IMR-90 (cell line): Measurements from ENCODE around the gene RBM28. TPM values are rescaled to one million over a fixed set of nuclear protein-coding genes. Genes with fewer than 3 reads are reported as not detected.

Source experiments
- ATAC-seq: fragments of 200-7000 bp; cut with Tn5 transposase; 2 replicates; pipeline ENCODE4 v1.9.1; 2020; ENCODE audit warnings: low read depth, mild to moderate bottlenecking, moderate library complexity
- BruUV-seq: library from RNA; stranded (reverse); fragments of 400-500 nt; replicated peaks from 2 replicates; lab custom pipeline; 2021; lab: Mats Ljungman, UMichigan
- CTCF ChIA-PET: fragments of 300-600 bp; formaldehyde crosslinking; extraction: SDS; loops from one replicate; lab custom pipeline; 2021; ENCODE audit warnings: antibody characterized with exemption; lab: Yijun Ruan, JAX
- POLR2A ChIA-PET: fragments of 300-600 bp; sonication (Branson Sonifier 250); formaldehyde crosslinking; loops from one replicate; lab custom pipeline; 2022; ENCODE audit warnings: antibody characterized with exemption; ENCODE audit not compliant: unreplicated experiment; lab: Charles Lee
- DNase-seq: peaks from one replicate; pipeline ENCODE4 v3.0.0; 2013
- H2AFZ ChIP-seq: replicated peaks from 2 replicates; pipeline ENCODE3; 2013; ENCODE audit warnings: low read length, mild to moderate bottlenecking; ENCODE audit not compliant: poor library complexity
- H2AK5ac ChIP-seq: 2 replicates; pipeline ENCODE4 v1.6.1; 2013; ENCODE audit warnings: low read depth, low read length, inconsistent platforms
- H2AK9ac ChIP-seq: replicated peaks from 2 replicates; pipeline ENCODE3; 2013; ENCODE audit warnings: mild to moderate bottlenecking, low read depth, low read length, moderate library complexity; ENCODE audit not compliant: poor library complexity
- H2BK120ac ChIP-seq: 2 replicates; pipeline ENCODE4 v1.6.1; 2013; ENCODE audit warnings: low read depth, low read length, inconsistent platforms
- H2BK15ac ChIP-seq: 3 replicates; pipeline ENCODE4 v1.6.1; 2013; ENCODE audit warnings: low read depth, low read length, inconsistent platforms
- H2BK20ac ChIP-seq: 2 replicates; pipeline ENCODE4 v1.6.1; 2013; ENCODE audit warnings: low read depth, mild to moderate bottlenecking, inconsistent platforms, low read length, moderate library complexity
- H2BK5ac ChIP-seq: 2 replicates; pipeline ENCODE4 v1.6.1; 2013; ENCODE audit warnings: mild to moderate bottlenecking, low read depth, low read length, inconsistent platforms; ENCODE audit not compliant: poor library complexity, severe bottlenecking
- H3K14ac ChIP-seq: replicated peaks from 2 replicates; pipeline ENCODE4 v1.6.1; 2013; ENCODE audit warnings: low read depth, low read length, inconsistent platforms
- H3K18ac ChIP-seq: 2 replicates; pipeline ENCODE4 v1.6.1; 2013; ENCODE audit warnings: low read depth, low read length, control low read depth
- H3K23ac ChIP-seq: 2 replicates; pipeline ENCODE4 v1.6.1; 2013; ENCODE audit warnings: low read depth, low read length, inconsistent platforms
- H3K27ac ChIP-seq: 2 replicates; pipeline ENCODE4 v1.5.1; 2013; ENCODE audit warnings: mild to moderate bottlenecking, control low read depth, low read length; ENCODE audit not compliant: insufficient read depth
- H3K27me3 ChIP-seq: 2 replicates; pipeline ENCODE4 v1.6.1; 2013; ENCODE audit warnings: low read length; ENCODE audit not compliant: control insufficient read depth, insufficient read depth
- H3K36me3 ChIP-seq: 2 replicates; pipeline ENCODE4 v1.6.1; 2013; ENCODE audit warnings: low read length, mixed read lengths; ENCODE audit not compliant: control insufficient read depth, insufficient read depth
- H3K4ac ChIP-seq: 2 replicates; pipeline ENCODE4 v1.6.1; 2013; ENCODE audit warnings: low read depth, low read length, inconsistent platforms
- H3K4me1 ChIP-seq: 2 replicates; pipeline ENCODE4 v1.6.1; 2013; ENCODE audit warnings: low read length, mixed read lengths; ENCODE audit not compliant: control insufficient read depth, insufficient read depth
- H3K4me2 ChIP-seq: 2 replicates; pipeline ENCODE4 v1.6.1; 2013; ENCODE audit warnings: low read depth, mild to moderate bottlenecking, control low read depth, low read length, moderate library complexity
- H3K4me3 ChIP-seq: 2 replicates; pipeline ENCODE4 v1.5.1; 2013; ENCODE audit warnings: low read depth, mild to moderate bottlenecking, control low read depth, low read length, moderate library complexity; ENCODE audit not compliant: insufficient read depth
- H3K56ac ChIP-seq: 2 replicates; pipeline ENCODE4 v1.6.1; 2013; ENCODE audit warnings: low read length, inconsistent platforms; ENCODE audit not compliant: insufficient read depth; ENCODE audit errors: extremely low read depth
- H3K79me1 ChIP-seq, 2 experiments: 2 replicates each; pipeline ENCODE4 v1.6.1; 2013; ENCODE audit warnings: low read length in 2 of 2, inconsistent platforms in 1 of 2, low read depth in 1 of 2
- H3K9ac ChIP-seq: 2 replicates; pipeline ENCODE4 v1.6.1; 2013; ENCODE audit warnings: low read depth, low read length, control low read depth
- H3K9me1 ChIP-seq: 2 replicates; pipeline ENCODE4 v1.6.1; 2013; ENCODE audit warnings: low read length, inconsistent platforms; ENCODE audit not compliant: insufficient read depth
- H3K9me3 ChIP-seq: 2 replicates; pipeline ENCODE4 v1.6.1; 2013; ENCODE audit warnings: low read length; ENCODE audit not compliant: control insufficient read depth, insufficient read depth
- H4K20me1 ChIP-seq: 2 replicates; pipeline ENCODE4 v1.6.1; 2013; ENCODE audit warnings: low read length, inconsistent platforms; ENCODE audit not compliant: insufficient read depth
- H4K5ac ChIP-seq: 2 replicates; pipeline ENCODE4 v1.6.1; 2013; ENCODE audit warnings: mild to moderate bottlenecking, low read depth, low read length, control low read depth
- H4K8ac ChIP-seq, 2 experiments: 2 replicates each; pipeline ENCODE4 v1.6.1; 2013; ENCODE audit warnings: low read depth in 2 of 2, low read length in 2 of 2, control low read depth in 1 of 2, inconsistent platforms in 1 of 2
- H4K91ac ChIP-seq: 2 replicates; pipeline ENCODE4 v1.6.1; 2013; ENCODE audit warnings: low read depth, low read length, inconsistent platforms; ENCODE audit not compliant: insufficient read depth
- ELK1 ChIP-seq: fragments of 150-350 bp; IDR thresholded peaks from 2 replicates; pipeline ENCODE4 v1.6.1; 2016; ENCODE audit warnings: low read depth, mild to moderate bottlenecking, low read length, moderate library complexity, borderline replicate concordance
- FOS ChIP-seq: fragments of 150-350 bp; IDR thresholded peaks from 2 replicates; pipeline ENCODE4 v1.6.1; 2016; ENCODE audit warnings: low read depth, low read length
- MAZ ChIP-seq: IDR thresholded peaks from 2 replicates; pipeline ENCODE4 v1.6.1; 2012; ENCODE audit warnings: low read depth, mild to moderate bottlenecking, low read length, improper control_type of control experiment, moderate library complexity, borderline replicate concordance
- MXI1 ChIP-seq: IDR thresholded peaks from 2 replicates; pipeline ENCODE4 v1.6.1; 2012; ENCODE audit warnings: low read depth, mild to moderate bottlenecking, low read length, moderate library complexity, borderline replicate concordance
- RAD21 ChIP-seq: IDR thresholded peaks from 2 replicates; pipeline ENCODE4 v1.6.1; 2012; ENCODE audit warnings: low read length, improper control_type of control experiment
- RCOR1 ChIP-seq: IDR thresholded peaks from 2 replicates; pipeline ENCODE4 v1.6.1; 2012; ENCODE audit warnings: mild to moderate bottlenecking, low read length, improper control_type of control experiment; ENCODE audit not compliant: insufficient replicate concordance
- WGBS, 2 experiments: methylation state at CpG; one replicate each; pipeline versions ENCODE4 v1.1.5 to v1.1.7; 2013; ENCODE audit warnings: missing lambda C conversion rate in 2 of 2; ENCODE audit not compliant: insufficient read length in 1 of 2; ENCODE audit errors: extremely low coverage in 2 of 2; 5-methylcytosine and 5-hydroxymethylcytosine counted together
- dilution Hi-C: fragments of 300-500 bp; cut with HindIII; formaldehyde crosslinking; loops from one replicate; pipeline ENCODE4 v1.14.3; 2018; ENCODE audit warnings: low sequenced_read_pairs; ENCODE audit not compliant: unreplicated experiment
- in situ Hi-C: fragments of 300-500 bp; cut with MboI; formaldehyde crosslinking; loops from 3 replicates; pipeline ENCODE4 v1.14.3; 2019; ENCODE audit warnings: low sequenced_read_pairs, inconsistent platforms, mixed read lengths
- intact Hi-C: fragments of 100-400 bp; cut with micrococcal nuclease; formaldehyde crosslinking; loops from 2 replicates; pipeline ENCODE4 v1.10.0; 2022
- polyA plus RNA-seq, 3 experiments: library from polyadenylated mRNA; depleted of rRNA; stranded (reverse); fragments of >200 nt; gene quantifications; 2 replicates each; pipeline ENCODE4 v1.2.3, GENCODE V29; 2012; ENCODE audit warnings: low replicate concordance in 1 of 3
- total RNA-seq: library from RNA; depleted of rRNA; stranded (reverse); fragments of >200 nt; gene quantifications from 2 replicates; pipeline ENCODE4 v1.2.3, GENCODE V29; 2012

The RBM28 gene
- total and polyA plus RNA-seq, 2 of the 4 experiments (the other 2 are of a cell fraction) = 12.4 to 20.4 TPM

- Histone ChIP-seq H2AFZ (no peak overlapping the region), H3K14ac (no peak overlapping the region), H3K4me1 (no peaks in the 10 kb centered on the region), H2BK20ac (no peak overlapping the region), H2AK5ac (no peak overlapping the region), H3K79me1 (no peaks in the 10 kb centered on the region), H4K5ac (no peak overlapping the region), H3K23ac (no peak overlapping the region), H3K27ac (no peak overlapping the region), H3K4me2 (no peak overlapping the region), H2BK5ac (no peak overlapping the region), H3K9me1 (no peaks in the 10 kb centered on the region), H4K20me1 (no peaks in the 10 kb centered on the region), H2BK120ac (no peak overlapping the region), H2AK9ac (no peak overlapping the region), H3K4me3 (no peak overlapping the region), H3K9ac (no peak overlapping the region), H2BK15ac (no peak overlapping the region), H4K8ac (no peak overlapping the region), H4K91ac (no peak overlapping the region), H3K56ac (no peak overlapping the region), H3K4ac (no peak overlapping the region), H3K18ac (no peak overlapping the region), H3K27me3 (peaks cover 27% of the 10 kb centered on the region), H3K36me3 (no peaks in the 10 kb centered on the region), H3K9me3 (peaks cover 4% of the 10 kb centered on the region; the same call in 1 of the 2 replicates)
- no CpG with 5 or more reads among the region's 1 CpG for WGBS, 2 experiments
- in situ Hi-C loops (no loop called here), intact Hi-C loops (no loop called here), dilution Hi-C loops (no loop called here)
- ATAC-seq = no peak
- BruUV-seq = no TSS peak
- TF ChIP-seq MAZ = no peak
- TF ChIP-seq ELK1 = no peak
- TF ChIP-seq RCOR1 = no peak
- TF ChIP-seq MXI1 = no peak
- TF ChIP-seq FOS = no peak
- no peak for TF ChIP-seq RAD21
- ChIA-PET CTCF (interaction anchor here (1.2 to 1.7 kb wide), 2 partner anchors 14 to 27 kb away, joined by 3 to 5 read pairs; no protein-coding TSS in a partner anchor), POLR2A (no interaction called here)
- no peak for DNase-seq
These were observed 30.3 kb upstream of the RBM28 start for GRCh38 chr7:128374041-128374440.
